MM.1S (cell line): ENCODE measurements around the gene HOXB5.

ENCODE experiments used
- DNase-seq: peaks from one replicate; pipeline ENCODE4 v3.0.0-alpha.2; 2015
- H2AFZ ChIP-seq: fragments of 300-600 bp; sonication (generic); 2 replicates; pipeline ENCODE4 v1.6.0; 2016; ENCODE audit warnings: antibody characterized with exemption, low read length
- H3F3A ChIP-seq: fragments of 300-600 bp; sonication (generic); 2 replicates; pipeline ENCODE4 v1.6.1; 2016; ENCODE audit warnings: mild to moderate bottlenecking, antibody characterized with exemption, low read length, moderate library complexity, mixed read lengths; ENCODE audit not compliant: insufficient read depth
- H3K27ac ChIP-seq: fragments of 300-600 bp; sonication (generic); 2 replicates; pipeline ENCODE4 v1.5.1; 2016; ENCODE audit warnings: mild to moderate bottlenecking, low read length
- H3K27me3 ChIP-seq: fragments of 300-600 bp; sonication (generic); replicated peaks from 2 replicates; pipeline ENCODE4 v1.6.0; 2016; ENCODE audit warnings: low read length; ENCODE audit not compliant: insufficient read depth
- H3K36me3 ChIP-seq: fragments of 300-600 bp; sonication (generic); replicated peaks from 2 replicates; pipeline ENCODE4 v1.6.1; 2016; ENCODE audit warnings: mild to moderate bottlenecking, low read length, mixed read lengths; ENCODE audit not compliant: insufficient read depth
- H3K4me1 ChIP-seq: fragments of 300-600 bp; sonication (generic); 2 replicates; pipeline ENCODE4 v1.6.1; 2016; ENCODE audit warnings: low read length, mixed read lengths
- H3K4me2 ChIP-seq: fragments of 300-600 bp; sonication (generic); 2 replicates; pipeline ENCODE4 v1.6.0; 2016; ENCODE audit warnings: low read depth, low read length
- H3K4me3 ChIP-seq: fragments of 300-600 bp; sonication (generic); 2 replicates; pipeline ENCODE4 v1.5.1; 2016; ENCODE audit warnings: low read length, mixed read lengths
- H3K79me2 ChIP-seq: fragments of 300-600 bp; sonication (generic); 2 replicates; pipeline ENCODE4 v1.6.1; 2016; ENCODE audit warnings: mixed run types, low read length, mixed read lengths
- H3K9ac ChIP-seq: fragments of 300-600 bp; sonication (generic); 2 replicates; pipeline ENCODE4 v1.6.1; 2016; ENCODE audit warnings: low read length, mixed read lengths
- H3K9me2 ChIP-seq: fragments of 300-600 bp; sonication (generic); replicated peaks from 2 replicates; pipeline ENCODE4 v1.6.1; 2016; ENCODE audit warnings: mild to moderate bottlenecking, low read length, mixed read lengths; ENCODE audit not compliant: insufficient read depth
- H3K9me3 ChIP-seq: fragments of 300-600 bp; sonication (generic); replicated peaks from 2 replicates; pipeline ENCODE4 v1.6.1; 2016; ENCODE audit warnings: mild to moderate bottlenecking, low read length, mixed read lengths; ENCODE audit not compliant: insufficient read depth
- H4K20me1 ChIP-seq: fragments of 300-600 bp; sonication (generic); 2 replicates; pipeline ENCODE4 v1.6.1; 2016; ENCODE audit warnings: mild to moderate bottlenecking, low read length, moderate library complexity, mixed read lengths; ENCODE audit not compliant: insufficient read depth
- EZH2 ChIP-seq: fragments of 300-600 bp; sonication (generic); optimal IDR thresholded peaks from 2 replicates; pipeline ENCODE3; 2017; ENCODE audit warnings: low read depth, mild to moderate bottlenecking, antibody characterized with exemption, low read length, mixed read lengths
- EZH2phosphoT487 ChIP-seq: fragments of 300-600 bp; sonication (generic); IDR thresholded peaks from 2 replicates; pipeline ENCODE4 v1.6.1; 2018; ENCODE audit warnings: antibody characterized with exemption, low read length
- TF ChIP-seq, protein P1 (sequence below): fragments of 300-600 bp; sonication (generic); IDR thresholded peaks from 2 replicates; pipeline ENCODE4 v1.5.1; 2016; ENCODE audit warnings: antibody characterized with exemption, low read length, mixed read lengths

HOXB5 gene

DNA sequence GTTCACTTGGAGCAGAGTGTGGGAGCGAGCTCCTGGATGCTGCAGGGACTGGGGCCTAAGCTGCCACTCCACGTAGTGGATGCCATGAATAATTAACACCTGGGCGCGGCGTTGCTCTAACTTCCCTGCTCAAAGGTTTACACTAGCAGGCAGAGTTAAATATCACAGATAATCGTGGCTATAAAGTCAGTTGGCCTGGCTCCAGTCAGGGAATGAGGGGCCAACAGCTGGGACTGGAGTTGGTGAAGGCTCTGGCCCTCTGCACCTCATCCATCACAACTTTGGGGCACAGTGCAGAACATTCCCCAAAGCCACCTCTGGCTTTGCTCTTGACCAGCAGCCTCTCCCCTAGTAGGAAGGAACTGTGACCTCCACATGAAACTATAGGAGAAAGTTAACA is 26.4 kb downstream of the HOXB5 start:
- no peak for DNase-seq
- Histone ChIP-seq H2AFZ (no peak overlapping the region), H3K9me2 (no peaks in the 10 kb centered on the region), H3K9me3 (no peaks in the 10 kb centered on the region), H3K4me3 (no peak overlapping the region), H3K4me2 (no peak overlapping the region), H3K36me3 (no peaks in the 10 kb centered on the region), H3K9ac (no peak overlapping the region), H4K20me1 (no peaks in the 10 kb centered on the region), H3K4me1 (no peaks in the 10 kb centered on the region), H3K79me2 (0 out of 2 replicates have a peak, but pooled peaks cover 3% of the 10 kb centered on the region), H3F3A (no peaks in the 10 kb centered on the region), H3K27ac (no peak overlapping the region), H3K27me3 (no peaks in the 10 kb centered on the region)
- TF ChIP-seq EZH2 (no peak), EZH2phosphoT487 (no peak)
- TF ChIP-seq, protein P1, sequence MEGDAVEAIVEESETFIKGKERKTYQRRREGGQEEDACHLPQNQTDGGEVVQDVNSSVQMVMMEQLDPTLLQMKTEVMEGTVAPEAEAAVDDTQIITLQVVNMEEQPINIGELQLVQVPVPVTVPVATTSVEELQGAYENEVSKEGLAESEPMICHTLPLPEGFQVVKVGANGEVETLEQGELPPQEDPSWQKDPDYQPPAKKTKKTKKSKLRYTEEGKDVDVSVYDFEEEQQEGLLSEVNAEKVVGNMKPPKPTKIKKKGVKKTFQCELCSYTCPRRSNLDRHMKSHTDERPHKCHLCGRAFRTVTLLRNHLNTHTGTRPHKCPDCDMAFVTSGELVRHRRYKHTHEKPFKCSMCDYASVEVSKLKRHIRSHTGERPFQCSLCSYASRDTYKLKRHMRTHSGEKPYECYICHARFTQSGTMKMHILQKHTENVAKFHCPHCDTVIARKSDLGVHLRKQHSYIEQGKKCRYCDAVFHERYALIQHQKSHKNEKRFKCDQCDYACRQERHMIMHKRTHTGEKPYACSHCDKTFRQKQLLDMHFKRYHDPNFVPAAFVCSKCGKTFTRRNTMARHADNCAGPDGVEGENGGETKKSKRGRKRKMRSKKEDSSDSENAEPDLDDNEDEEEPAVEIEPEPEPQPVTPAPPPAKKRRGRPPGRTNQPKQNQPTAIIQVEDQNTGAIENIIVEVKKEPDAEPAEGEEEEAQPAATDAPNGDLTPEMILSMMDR = no peak

DNA sequence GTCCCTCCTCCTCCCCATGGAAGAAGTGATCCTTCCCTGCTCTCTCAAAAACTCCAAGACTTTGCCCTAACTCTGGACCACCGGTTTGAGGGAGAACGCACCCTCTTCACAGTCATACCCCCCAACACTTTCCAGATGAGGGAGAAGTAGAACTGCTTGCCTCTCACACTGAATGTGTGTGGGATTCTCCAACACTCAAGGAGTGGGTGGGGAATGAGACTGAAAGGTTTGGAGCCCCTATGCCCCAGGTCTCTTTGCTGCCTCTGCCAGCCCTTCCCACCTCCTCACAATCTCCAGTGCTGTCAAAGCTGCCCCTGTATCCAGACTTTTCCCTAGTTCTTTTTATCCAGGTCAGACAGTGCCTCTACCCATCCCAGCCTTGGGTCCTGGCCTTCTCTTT is 26.9 kb downstream of the HOXB5 start:
- no peaks in the 10 kb centered on the region for H3K9me3 ChIP-seq
- no peak overlapping the region for H3K4me3 ChIP-seq
- no peaks in the 10 kb centered on the region for H3K27me3 ChIP-seq
- H3K36me3 ChIP-seq = no peaks in the 10 kb centered on the region
- no peak overlapping the region for H3K27ac ChIP-seq
- TF ChIP-seq, protein P1 = no peak
- no peak for TF ChIP-seq EZH2phosphoT487
- TF ChIP-seq EZH2 = no peak
- no peaks in the 10 kb centered on the region for H3K9me2 ChIP-seq
- DNase-seq = no peak
- H3K4me2 ChIP-seq = no peak overlapping the region
- H3K79me2 ChIP-seq = 0 out of 2 replicates have a peak, but pooled peaks cover 3% of the 10 kb centered on the region
- H3K9ac ChIP-seq = no peak overlapping the region
- H3K4me1 ChIP-seq = no peaks in the 10 kb centered on the region
- H4K20me1 ChIP-seq = no peaks in the 10 kb centered on the region
- H3F3A ChIP-seq = no peaks in the 10 kb centered on the region
- H2AFZ ChIP-seq = no peak overlapping the region

DNA sequence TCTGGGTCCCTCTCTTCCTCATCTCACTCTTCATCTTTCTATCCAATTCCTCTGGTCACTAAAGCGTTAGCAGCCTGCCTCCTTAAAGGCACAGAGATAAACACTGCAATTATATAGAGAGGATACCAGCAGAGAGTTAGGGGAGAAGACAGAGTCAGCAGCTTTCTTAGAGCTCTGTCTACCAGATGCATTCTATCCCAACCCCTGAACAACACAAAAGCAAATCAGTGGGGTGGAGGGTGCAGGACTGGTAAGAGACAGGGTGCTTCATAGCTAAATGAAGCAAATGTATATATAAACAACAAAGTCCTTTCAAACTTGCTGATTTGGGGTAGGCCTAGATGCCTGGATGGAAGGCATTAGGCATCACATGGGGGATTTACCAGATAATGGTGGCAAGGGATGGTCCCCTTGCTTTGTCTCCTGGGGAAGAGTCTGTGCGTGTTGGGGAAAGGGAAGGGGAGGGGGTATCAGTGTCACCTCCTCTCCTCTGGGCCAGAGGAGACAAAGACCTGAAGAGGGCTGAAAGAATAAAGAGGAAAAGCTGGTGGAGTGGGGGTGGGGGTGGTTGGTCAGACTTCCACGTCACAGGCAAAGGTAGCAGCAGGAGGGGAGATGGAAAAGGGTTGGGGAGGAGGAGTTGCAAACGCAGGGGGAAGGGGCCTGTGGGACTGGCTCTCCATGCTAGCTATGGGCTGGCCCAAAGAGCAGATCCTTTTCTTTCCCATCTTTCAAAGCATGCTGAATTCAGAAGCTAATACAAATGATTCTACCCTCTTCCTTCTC is 27.5 kb downstream of the HOXB5 start:
- no peak for DNase-seq
- no peak overlapping the region for H3K27ac ChIP-seq
- H3K9me2 ChIP-seq = no peaks in the 10 kb centered on the region
- no peaks in the 10 kb centered on the region for H4K20me1 ChIP-seq
- no peaks in the 10 kb centered on the region for H3K36me3 ChIP-seq
- no peak overlapping the region for H3K4me3 ChIP-seq
- H2AFZ ChIP-seq = no peak overlapping the region
- TF ChIP-seq, protein P1 = no peak
- TF ChIP-seq EZH2phosphoT487 = no peak
- no peak for TF ChIP-seq EZH2
- 0 out of 2 replicates have a peak, but pooled peaks cover 3% of the 10 kb centered on the region for H3K79me2 ChIP-seq
- H3K9ac ChIP-seq = no peak overlapping the region
- H3K27me3 ChIP-seq = no peaks in the 10 kb centered on the region
- H3K9me3 ChIP-seq = no peaks in the 10 kb centered on the region
- H3F3A ChIP-seq = no peaks in the 10 kb centered on the region
- H3K4me1 ChIP-seq = no peaks in the 10 kb centered on the region
- H3K4me2 ChIP-seq = no peak overlapping the region
